H1 (cell line): ENCODE data around the gene C6orf52. TPM values are rescaled to one million over a fixed set of nuclear protein-coding genes. Genes with fewer than 3 reads are reported as not detected.

Source experiments
- KDM5A ChIP-seq: fragments of 200-600 bp; IDR thresholded peaks from 2 replicates; pipeline ENCODE4 v1.7.1; 2012; ENCODE audit warnings: mild to moderate bottlenecking, low read length, inconsistent platforms, mixed read lengths
- polyA plus RNA-seq, 7 experiments: library from polyadenylated mRNA; depleted of rRNA in 3 of 7; stranded (reverse) in 5 of 7; unstranded in 2 of 7; fragments of >200 nt in 5 of 7; fragments of 200-250 nt in 2 of 7; gene quantifications; 1 replicate in 5 of 7; 2 replicates in 1 of 7; 4 replicates in 1 of 7; pipeline versions ENCODE4 v1.2.1 to v1.2.3, GENCODE V29; 2011 to 2013; ENCODE audit warnings: missing spikeins in 2 of 7, mixed read lengths in 2 of 7
- total RNA-seq: library from RNA; stranded (reverse); fragmentation: NEBNext Ultra II Directional; extraction: Animal tissue kit (Norgen Biotek cat#: 25700); gene quantifications from 2 replicates; pipeline ENCODE4 v1.2.1, GENCODE V29; 2021
- TF ChIP-seq, protein P1 (sequence below): fragments of 300-600 bp; sonication (generic); IDR thresholded peaks from 2 replicates; pipeline ENCODE4 v1.7.1; 2012; ENCODE audit warnings: low read length, moderate library complexity, mild to moderate bottlenecking, inconsistent platforms; ENCODE audit not compliant: insufficient replicate concordance

The C6orf52 gene
- total and polyA plus RNA-seq, 2 of the 8 experiments (the other 6 are each of a cell fraction or from before 2014, with no cell fraction given): 1.5 to 3.1 TPM

- TF ChIP-seq, protein P1, sequence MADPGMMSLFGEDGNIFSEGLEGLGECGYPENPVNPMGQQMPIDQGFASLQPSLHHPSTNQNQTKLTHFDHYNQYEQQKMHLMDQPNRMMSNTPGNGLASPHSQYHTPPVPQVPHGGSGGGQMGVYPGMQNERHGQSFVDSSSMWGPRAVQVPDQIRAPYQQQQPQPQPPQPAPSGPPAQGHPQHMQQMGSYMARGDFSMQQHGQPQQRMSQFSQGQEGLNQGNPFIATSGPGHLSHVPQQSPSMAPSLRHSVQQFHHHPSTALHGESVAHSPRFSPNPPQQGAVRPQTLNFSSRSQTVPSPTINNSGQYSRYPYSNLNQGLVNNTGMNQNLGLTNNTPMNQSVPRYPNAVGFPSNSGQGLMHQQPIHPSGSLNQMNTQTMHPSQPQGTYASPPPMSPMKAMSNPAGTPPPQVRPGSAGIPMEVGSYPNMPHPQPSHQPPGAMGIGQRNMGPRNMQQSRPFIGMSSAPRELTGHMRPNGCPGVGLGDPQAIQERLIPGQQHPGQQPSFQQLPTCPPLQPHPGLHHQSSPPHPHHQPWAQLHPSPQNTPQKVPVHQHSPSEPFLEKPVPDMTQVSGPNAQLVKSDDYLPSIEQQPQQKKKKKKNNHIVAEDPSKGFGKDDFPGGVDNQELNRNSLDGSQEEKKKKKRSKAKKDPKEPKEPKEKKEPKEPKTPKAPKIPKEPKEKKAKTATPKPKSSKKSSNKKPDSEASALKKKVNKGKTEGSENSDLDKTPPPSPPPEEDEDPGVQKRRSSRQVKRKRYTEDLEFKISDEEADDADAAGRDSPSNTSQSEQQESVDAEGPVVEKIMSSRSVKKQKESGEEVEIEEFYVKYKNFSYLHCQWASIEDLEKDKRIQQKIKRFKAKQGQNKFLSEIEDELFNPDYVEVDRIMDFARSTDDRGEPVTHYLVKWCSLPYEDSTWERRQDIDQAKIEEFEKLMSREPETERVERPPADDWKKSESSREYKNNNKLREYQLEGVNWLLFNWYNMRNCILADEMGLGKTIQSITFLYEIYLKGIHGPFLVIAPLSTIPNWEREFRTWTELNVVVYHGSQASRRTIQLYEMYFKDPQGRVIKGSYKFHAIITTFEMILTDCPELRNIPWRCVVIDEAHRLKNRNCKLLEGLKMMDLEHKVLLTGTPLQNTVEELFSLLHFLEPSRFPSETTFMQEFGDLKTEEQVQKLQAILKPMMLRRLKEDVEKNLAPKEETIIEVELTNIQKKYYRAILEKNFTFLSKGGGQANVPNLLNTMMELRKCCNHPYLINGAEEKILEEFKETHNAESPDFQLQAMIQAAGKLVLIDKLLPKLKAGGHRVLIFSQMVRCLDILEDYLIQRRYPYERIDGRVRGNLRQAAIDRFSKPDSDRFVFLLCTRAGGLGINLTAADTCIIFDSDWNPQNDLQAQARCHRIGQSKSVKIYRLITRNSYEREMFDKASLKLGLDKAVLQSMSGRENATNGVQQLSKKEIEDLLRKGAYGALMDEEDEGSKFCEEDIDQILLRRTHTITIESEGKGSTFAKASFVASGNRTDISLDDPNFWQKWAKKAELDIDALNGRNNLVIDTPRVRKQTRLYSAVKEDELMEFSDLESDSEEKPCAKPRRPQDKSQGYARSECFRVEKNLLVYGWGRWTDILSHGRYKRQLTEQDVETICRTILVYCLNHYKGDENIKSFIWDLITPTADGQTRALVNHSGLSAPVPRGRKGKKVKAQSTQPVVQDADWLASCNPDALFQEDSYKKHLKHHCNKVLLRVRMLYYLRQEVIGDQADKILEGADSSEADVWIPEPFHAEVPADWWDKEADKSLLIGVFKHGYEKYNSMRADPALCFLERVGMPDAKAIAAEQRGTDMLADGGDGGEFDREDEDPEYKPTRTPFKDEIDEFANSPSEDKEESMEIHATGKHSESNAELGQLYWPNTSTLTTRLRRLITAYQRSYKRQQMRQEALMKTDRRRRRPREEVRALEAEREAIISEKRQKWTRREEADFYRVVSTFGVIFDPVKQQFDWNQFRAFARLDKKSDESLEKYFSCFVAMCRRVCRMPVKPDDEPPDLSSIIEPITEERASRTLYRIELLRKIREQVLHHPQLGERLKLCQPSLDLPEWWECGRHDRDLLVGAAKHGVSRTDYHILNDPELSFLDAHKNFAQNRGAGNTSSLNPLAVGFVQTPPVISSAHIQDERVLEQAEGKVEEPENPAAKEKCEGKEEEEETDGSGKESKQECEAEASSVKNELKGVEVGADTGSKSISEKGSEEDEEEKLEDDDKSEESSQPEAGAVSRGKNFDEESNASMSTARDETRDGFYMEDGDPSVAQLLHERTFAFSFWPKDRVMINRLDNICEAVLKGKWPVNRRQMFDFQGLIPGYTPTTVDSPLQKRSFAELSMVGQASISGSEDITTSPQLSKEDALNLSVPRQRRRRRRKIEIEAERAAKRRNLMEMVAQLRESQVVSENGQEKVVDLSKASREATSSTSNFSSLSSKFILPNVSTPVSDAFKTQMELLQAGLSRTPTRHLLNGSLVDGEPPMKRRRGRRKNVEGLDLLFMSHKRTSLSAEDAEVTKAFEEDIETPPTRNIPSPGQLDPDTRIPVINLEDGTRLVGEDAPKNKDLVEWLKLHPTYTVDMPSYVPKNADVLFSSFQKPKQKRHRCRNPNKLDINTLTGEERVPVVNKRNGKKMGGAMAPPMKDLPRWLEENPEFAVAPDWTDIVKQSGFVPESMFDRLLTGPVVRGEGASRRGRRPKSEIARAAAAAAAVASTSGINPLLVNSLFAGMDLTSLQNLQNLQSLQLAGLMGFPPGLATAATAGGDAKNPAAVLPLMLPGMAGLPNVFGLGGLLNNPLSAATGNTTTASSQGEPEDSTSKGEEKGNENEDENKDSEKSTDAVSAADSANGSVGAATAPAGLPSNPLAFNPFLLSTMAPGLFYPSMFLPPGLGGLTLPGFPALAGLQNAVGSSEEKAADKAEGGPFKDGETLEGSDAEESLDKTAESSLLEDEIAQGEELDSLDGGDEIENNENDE: no peak
- TF ChIP-seq KDM5A: no peak
Observed at GRCh38 chr6:10644225-10644624, 50.2 kb downstream of the C6orf52 start (continued).
